GM12872 (cell line): ENCODE data around the gene FGF19.

ENCODE experiments used
- TF ChIP-seq, protein P1 (sequence below): IDR thresholded peaks from 3 replicates; pipeline ENCODE4 v1.5.1; 2011; ENCODE audit warnings: low read depth, mild to moderate bottlenecking, low read length, moderate library complexity; ENCODE audit not compliant: insufficient read depth

Gene FGF19, protein sequence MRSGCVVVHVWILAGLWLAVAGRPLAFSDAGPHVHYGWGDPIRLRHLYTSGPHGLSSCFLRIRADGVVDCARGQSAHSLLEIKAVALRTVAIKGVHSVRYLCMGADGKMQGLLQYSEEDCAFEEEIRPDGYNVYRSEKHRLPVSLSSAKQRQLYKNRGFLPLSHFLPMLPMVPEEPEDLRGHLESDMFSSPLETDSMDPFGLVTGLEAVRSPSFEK

DNA sequence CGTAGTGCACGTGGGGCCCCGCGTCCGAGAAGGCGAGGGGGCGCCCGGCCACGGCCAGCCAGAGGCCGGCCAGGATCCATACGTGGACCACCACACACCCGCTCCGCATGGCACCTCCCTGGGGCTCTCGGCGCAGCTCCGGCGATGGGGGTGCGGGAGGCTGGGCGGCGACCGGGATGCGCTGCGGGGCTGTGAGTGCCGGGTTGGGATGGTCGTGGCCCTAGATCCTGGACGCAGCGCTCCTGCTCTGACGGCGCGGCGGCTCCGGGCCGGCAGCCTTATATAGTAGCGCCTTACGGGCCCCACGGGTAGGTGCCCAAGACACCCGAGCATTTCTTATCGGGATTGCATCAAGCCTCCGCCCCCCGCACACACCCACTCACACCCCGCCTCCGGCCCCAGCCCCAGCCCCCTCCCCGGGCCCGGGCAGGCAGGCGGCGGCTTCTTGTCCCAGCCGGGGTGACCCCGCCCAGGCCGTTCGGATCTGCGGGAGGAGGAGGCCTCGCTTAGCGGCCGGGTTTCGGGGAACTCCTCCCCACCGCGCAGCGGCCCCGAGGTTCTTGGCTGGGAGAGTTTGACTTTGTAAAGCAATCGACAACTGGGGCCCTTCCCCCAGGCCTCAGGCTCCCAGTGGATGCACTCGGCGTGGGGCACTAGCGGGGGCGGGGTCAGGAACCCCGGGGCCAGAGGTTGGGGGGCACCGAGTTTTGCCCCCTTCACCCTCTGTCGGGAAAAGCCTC is at the start of gene FGF19:
Gene FGF19, minus strand, starts transcription at position 255 of the 740 bp plus-strand sequence. Its CDS starts 146 bp downstream, at position 109.
- TF ChIP-seq, protein P1, sequence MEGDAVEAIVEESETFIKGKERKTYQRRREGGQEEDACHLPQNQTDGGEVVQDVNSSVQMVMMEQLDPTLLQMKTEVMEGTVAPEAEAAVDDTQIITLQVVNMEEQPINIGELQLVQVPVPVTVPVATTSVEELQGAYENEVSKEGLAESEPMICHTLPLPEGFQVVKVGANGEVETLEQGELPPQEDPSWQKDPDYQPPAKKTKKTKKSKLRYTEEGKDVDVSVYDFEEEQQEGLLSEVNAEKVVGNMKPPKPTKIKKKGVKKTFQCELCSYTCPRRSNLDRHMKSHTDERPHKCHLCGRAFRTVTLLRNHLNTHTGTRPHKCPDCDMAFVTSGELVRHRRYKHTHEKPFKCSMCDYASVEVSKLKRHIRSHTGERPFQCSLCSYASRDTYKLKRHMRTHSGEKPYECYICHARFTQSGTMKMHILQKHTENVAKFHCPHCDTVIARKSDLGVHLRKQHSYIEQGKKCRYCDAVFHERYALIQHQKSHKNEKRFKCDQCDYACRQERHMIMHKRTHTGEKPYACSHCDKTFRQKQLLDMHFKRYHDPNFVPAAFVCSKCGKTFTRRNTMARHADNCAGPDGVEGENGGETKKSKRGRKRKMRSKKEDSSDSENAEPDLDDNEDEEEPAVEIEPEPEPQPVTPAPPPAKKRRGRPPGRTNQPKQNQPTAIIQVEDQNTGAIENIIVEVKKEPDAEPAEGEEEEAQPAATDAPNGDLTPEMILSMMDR = no peak

DNA sequence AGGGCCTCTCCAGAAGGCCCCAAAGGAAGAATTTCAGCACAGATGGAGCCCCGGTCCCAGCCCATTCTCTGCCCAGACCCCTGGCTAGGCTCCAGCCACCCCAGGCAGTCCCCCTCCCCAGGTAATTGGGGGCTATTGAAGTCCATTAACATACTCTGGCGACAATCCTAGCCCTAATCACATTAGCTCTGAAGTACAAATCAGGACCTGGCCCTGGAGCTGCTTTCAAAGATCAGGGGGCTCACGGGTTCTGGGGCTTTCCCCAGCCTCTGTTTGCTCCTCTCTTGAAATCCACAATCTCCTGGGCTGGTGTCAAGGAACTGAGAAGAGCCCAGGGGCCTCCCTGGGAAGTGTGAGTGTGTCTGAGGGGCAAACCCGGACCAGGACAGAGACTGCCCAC is 49.1 kb upstream of the FGF19 start:
- TF ChIP-seq, protein P1 = no peak

DNA sequence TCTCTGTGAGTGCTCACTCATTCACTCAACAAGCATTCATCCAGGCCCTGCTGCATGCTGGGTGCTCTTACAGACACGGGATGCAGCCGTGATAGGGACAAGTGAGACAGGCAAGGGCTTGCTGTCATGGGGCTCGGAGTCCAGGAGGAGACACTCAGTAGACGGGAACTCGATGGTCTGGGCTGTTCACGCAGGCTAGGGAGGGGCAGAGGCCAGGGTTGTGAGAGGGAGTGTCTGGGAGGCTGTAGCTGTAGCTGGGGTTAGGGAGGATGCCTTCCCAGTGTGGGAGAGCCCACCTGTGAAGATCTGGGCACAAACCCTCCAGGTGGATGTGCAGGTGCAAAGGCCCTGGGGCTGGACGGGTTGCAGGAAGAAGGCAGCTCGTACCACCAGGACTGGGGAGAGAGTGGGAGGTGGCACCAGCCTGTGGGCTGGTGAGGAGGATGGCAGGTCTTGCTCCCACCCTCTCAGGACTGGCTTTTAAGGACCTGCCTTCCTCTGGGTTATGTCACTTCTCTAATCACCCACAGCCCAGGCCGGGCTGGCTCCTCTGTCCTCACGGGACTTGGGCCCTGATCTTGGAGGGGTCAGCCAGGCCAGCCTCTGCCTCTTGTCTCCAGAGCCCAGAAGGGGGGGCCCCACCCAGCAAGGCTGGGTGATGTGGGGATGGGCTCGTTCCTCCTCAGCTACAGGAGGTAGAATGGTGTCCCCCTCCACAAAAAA is 47.2 kb upstream of the FGF19 start:
- TF ChIP-seq, protein P1 = no peak

DNA sequence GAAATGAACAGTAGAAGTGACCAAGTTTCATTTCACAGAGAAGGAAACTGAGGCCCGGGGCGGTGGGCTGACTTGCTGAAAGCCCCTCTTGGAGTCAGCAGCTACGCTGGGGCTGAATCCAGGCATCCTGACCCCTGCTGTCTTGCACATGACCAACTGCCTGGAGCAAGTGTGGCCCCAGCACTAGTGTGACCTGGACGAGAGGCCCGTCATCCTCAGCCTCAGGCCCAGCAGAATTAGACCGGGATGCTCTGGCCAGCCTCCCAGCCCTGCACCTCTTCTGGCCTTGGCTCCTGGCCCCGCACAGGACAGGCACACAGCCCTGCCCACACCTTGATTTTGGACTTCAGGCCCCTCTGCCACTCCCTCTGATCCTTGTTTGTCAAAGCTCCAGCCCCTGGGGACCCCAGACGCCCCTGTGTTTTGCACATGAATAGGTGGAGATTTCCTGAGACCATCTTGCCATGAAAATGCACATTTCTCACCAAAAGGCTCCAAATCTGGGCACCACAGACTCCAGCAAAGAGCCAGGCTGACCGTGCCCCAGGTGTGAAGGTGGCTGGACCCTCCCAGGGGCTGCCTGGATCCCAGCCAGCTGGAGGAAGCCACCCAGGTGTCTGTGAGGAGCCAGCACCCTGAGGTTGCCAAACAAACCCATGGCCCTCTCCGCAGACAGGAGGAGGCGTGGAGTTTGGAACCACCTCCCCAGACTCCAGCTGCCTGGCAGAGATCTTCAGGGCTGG is 46.5 kb upstream of the FGF19 start:
- TF ChIP-seq, protein P1 = no peak

DNA sequence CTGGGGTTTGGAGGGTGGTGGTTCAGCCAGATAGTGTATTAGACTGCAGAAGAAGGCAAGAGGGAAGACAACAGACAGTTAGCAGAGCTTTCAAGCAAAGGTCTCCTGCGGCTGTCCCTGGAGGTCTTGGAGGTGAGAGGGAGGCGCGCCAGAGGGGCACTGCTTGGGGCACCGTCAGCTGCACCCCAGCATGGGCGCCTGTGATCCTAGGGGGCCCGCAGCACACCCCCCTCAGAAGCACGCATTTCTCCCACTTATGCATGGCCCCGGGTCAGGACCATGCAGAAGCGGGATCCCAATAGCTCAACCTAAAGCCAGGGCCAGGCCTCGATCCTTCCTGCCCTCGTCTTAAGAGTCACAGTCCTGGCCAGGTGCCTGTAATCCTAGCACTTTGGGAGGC is 44.8 kb upstream of the FGF19 start:
- TF ChIP-seq, protein P1 = no peak

DNA sequence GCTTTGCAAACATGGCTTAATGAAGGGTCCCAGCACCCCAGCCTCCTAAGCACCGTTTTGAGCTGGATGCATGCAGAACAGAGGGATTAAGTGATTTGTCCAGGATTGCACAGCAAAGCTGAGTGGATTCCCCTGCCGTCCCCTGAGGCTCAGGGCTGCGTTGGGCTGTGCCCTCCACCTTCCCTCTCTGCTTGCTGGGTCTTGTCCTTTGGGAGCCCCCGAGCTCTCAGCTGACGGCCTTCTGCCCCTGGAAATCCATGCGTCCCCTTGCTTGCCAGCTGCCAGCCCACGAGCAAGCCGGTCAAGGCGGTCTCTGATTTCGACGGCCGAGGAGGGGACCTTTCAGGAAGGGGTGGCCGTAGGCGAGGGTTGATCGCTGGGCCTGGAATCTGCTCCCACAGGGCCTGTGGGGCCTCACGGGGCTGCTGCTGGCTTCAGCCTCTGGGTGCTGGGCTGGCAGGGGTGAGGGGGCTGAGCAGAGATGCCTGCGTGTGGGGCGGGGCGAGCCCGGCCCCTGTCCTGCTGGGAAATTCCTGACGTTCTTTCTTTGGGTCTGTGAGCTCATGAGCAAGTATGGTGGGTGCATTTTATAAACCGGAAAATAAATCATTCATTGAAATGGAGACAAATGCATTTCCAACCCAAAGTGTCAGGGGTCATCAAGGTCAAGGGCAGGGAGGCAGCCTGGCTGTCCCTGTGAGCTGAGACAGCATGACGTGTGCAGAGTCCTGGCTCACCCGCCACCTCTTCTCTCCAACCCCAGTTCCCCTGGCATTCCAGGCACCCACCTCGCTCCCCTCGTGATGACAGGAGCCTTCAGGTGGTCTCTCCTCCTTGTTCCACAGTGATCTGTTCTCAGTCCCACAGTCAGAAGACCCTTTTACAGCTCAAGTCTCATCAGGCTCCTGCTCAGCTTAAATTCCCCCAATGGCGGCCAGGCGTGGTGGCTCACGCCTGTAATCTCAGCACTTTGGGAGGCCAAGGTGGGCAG is 43.2 kb upstream of the FGF19 start:
- TF ChIP-seq, protein P1 = no peak
